G401.6 (cell line): ENCODE data around the gene UTP3.
A peak's percentile ranks its signal among the peaks of the same experiment; 100 is the strongest.
"Not testable (repeated sequence)": the region's sequence is repeated elsewhere in the genome, so short reads cannot be mapped to it uniquely, and the experiment has no call there.

Experiments
- FAIRE-seq: peaks from 2 replicates; lab custom pipeline; 2012; peaks lifted over from hg19 to GRCh38; lab: Jason Lieb, UNC

The UTP3 gene

DNA sequence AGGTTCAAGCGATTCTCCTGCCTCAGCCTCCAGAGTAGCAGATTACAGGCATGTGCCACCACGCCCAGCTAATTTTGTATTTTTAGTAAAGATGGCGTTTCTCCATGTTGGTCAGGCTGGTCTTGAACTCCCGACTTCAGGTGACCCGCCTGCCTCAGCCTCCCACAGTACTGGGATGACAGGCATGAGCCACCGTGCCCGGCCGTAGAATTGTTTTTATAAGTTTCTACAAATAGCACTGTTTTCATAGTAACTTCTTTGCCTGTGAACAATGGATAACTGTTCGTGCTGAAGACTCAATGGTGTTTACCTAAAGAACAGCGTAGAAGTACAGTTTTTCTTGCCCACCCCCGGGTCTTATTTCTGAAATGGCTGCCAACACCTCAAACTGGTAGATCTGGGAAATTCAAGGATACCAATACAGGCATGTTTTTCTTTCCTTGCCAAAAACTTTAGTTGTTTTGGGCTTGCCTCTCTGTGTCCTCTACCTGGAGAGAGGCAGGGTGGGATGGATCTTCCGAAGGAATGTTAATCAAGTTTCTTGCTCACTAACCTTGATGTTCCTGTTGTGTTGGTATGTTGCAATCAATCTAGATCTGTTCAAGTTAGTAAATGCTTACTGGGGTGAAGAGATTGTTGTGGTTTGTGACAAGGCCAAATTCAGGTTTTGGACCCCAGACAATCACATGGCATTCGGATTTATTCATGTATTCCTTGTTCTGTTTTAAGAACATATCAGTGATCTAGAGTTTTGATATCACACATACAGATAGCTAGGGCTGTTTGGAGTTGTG is 30.7 kb downstream of the UTP3 start:
- FAIRE-seq = no peak

DNA sequence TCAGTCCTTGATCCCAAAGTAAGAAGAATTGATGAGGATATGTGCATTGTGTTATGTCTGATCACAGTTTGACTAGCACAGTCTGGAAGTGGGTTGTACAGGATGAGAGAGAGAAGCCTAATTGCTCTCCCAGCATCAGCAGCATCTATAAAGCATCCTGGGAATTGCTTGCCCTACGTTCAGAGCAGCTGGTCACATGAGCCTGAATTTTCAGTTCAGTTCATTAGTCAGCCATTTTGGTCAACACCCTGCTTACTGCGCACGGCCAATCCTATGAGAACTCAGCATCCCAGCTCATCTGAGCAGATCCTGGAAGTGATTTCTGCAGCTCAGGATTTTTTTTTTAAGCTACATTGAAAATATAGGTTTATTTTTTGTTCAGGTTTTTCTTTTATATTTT is 33.4 kb downstream of the UTP3 start, which contains the start of gene RUFY3:
TSS of gene RUFY3 (plus strand) at position 218 of the 400 bp plus-strand sequence. CDS start 610 bp downstream, outside the sequence.
- peak; percentile 94 for FAIRE-seq

DNA sequence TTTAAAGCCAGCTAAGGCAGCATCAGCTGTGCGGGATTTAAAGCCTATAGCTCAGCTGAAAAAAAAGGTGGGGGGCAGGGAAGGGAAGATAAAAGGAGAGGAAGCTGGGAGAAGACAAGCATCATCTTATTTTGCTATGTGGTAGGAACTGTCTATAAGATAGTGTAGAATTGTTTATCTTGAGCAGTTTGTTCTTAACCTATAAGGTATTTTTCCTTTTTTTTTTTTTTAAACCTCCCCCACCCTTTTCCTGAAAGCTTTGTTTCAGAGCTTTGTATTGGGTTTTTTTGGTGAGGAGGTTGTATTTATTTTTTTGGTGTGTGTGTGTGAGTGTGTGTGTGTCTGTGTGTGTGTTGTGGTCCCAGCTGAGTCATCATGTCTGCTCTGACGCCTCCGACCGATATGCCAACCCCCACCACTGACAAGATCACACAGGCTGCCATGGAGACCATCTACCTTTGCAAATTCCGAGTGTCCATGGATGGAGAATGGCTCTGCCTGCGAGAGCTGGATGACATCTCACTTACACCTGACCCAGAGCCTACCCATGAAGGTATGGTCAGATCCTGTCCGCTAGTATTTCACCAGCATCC is 34.0 kb downstream of the UTP3 start:
- FAIRE-seq = peak; percentile 17

DNA sequence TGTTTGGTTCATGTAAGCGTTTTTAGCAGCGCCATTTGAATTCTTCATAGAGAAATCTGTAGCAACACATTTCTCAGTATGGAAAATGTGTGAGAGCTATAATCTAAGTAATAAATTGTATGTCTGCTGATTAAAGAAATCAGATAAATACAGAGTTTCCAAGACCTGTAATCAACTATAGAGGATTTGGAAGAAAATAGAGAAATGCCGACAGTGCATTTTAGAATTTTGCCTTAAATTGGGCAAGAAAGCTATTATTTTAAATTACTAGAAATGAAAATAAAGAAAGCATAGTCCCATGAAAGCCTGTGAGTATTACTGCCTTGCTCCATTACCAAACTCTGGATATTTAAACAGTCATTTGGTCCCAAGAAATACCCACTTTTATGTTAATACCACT is 36.1 kb downstream of the UTP3 start:
- FAIRE-seq = peak; percentile 8

GRCh38 chr4:70725633-70726032 is 37.3 kb downstream of the UTP3 start:
- FAIRE-seq = no peak

GRCh38 chr4:70726515-70726914 is 38.2 kb downstream of the UTP3 start:
- FAIRE-seq = not testable (repeated sequence)

GRCh38 chr4:70728091-70728490 is 39.8 kb downstream of the UTP3 start:
- no peak for FAIRE-seq

DNA sequence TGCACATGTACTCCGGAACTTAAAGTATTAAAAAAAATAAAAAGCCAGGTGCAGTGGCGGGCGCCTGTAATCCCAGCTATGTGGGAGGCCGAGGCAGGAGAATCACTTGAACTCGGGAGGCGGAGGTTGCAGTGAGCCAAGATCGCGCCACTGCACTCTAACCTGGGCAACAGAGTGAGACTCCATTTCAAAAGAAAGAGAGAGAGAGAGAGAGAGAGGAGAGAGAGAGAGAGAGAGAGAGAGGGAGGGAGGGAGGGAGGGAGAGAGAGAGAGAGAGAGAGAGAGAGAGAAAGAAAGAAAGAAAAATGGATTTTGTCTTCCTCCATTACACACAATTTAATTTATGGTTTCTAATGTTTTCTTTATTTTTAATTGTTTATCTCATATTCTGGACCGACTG is 44.5 kb downstream of the UTP3 start:
- FAIRE-seq = not testable (repeated sequence)

DNA sequence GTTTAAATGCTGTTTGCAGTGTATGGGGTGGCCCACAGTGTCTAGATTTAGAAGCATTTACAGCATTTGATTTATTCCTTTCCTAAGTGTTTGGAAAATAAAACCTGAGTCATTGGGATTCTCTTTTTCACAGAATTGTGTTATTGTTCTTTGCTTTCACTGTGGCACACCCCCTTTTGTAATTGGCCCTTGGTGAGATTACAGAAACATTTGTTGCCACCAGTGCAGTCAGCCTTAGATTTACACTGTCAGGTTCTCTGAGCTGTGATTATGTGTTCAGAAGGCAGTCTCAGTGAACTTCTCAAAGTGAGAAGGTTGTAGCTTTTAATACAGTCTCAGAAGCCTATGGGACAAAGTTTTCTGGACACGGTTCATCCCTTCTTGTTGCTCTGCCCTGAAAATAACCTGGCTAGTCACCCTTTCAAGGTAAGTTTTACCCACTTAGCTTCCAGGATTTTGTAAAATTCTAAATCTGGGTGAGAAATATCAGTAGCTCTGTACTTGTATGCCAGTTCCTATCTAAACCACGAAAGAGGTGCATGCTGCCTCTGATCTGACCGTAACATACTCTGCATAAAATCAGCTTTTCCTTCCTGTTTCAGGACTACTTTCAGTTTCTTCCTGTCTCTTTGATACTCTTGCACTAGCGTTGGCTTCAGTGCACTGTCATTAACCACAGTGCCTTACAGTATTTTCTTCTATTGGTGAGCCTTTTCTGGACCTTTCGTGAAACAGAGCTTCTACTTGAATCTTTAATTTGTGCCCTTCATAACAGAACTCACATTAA is 46.0 kb downstream of the UTP3 start:
- peak; percentile 44 for FAIRE-seq

DNA sequence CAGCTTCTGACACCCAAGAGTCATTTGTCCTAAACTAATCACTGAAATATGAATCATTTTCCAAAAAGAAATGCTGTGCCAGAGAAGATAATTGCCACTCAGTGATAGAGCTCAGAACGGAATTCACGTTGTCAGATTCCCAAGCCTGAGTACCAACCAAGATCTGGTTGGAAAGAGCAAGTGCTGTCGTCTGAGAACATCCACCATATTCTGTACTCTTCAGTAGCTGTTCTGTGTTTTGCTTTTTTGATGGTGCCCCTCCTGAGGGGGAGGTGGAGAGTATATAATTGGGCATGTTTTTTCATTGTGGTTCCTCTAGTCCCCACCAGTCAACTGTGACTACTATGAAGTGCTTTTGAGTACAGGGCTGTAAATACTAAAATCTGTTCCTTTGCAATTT is 46.6 kb downstream of the UTP3 start:
- FAIRE-seq = no peak

DNA sequence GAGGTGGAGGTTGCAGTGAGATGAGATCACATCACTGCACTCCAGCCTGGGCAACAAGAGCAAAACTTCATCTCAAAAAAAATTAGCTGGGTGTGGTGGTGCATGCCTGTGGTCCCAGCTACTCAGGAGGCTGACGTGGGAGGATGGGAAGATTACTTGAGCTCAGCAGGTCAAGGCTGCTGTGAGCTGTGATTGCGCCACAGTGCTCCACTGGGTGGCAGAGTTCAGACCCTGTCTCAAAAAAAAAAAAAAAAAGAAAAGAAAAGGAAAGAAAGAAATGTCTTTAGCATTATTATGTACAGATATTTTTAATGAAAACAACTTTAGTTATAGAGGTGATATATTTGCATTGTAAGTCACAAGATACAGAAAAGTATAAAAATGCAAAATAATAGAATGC is 47.6 kb downstream of the UTP3 start:
- peak; percentile 94 for FAIRE-seq

DNA sequence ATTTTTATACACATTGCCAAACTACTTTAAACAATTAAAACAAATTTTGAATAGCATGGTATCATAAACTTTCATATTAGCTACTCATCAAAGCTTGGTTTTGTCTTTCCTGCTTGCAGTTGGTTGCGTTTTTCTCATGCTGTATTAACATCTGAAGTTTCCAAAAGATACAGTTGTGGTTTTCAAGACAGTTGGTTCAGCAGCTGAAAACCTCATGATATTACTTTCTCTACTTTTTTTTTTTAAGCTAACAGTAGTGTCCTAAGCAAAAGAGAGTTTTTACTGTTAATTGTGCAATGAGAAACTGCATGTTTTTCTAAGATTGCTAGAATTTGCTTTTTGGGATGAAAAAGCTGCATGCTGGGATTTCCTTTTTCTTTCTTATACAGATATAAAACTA is 48.7 kb downstream of the UTP3 start:
- FAIRE-seq = peak; percentile 54

DNA sequence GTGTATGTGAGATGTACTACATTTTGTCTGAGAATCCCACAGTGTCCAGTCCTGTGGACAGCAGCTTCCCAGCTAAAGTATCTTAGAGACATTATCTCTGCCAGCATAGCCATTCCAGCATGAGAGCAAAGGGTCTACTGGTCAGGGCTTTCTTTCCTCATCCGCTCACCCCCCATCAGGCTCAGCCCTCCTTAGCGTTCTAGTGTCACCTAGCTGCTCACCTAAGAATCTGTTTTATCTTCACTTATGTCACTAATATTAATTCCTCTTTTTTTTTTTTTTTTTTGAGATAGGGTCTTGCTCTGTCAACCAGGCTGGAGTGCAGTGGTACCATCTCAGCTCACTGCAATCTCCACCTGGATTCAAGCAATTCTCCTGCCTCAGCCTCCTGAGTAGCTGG is 49.1 kb downstream of the UTP3 start:
- no peak for FAIRE-seq

DNA sequence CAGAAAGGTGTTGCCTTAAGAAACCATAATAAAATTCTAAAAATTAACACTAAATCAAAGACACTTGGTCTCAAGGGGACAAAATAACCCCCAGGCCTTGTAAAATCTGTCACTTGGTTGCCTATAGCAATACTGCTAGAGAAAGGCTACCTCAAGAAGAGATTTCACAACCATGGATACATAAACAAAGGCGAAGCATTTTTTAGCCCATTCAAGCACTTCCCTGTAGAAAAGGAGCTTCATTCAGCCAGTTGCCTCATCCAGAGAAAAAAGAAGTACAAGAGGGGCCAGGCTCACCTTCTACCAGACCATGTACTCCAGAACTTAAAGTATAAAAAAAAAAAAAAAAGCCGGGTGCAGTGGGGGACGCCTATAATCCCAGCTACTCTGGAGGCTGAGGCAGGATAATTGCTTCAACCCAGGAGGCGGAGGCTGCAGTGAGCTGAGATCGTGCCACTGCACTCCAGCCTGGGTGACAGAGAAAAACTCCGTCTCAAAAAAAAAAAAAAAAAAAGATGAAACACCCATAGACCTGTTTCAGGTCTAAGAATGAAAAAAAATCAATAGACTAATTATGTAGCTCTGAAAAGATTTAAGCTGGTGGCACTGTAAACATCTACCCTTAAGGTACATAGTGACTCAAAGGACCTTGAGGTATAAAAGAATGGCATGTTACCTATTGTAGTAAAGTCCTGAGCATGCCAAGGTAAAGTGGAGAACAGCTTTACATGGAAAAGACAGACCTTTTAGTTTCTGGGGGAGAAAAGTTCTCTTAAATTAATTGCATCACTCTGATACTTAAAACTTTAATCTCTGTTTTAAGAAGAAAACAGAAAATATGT is 51.4 kb downstream of the UTP3 start:
- FAIRE-seq = no peak
